ENCODE results near the gene KIFC3. TPM values are rescaled to one million over a fixed set of nuclear protein-coding genes. Genes with fewer than 3 reads are reported as not detected.
A peak's percentile ranks its signal among the peaks of the same experiment; 100 is the strongest.

Gene KIFC3
- total RNA-seq, 4 donors from 2014 or later, result 28.2 to 76.8 (median 46.6) TPM

DNA sequence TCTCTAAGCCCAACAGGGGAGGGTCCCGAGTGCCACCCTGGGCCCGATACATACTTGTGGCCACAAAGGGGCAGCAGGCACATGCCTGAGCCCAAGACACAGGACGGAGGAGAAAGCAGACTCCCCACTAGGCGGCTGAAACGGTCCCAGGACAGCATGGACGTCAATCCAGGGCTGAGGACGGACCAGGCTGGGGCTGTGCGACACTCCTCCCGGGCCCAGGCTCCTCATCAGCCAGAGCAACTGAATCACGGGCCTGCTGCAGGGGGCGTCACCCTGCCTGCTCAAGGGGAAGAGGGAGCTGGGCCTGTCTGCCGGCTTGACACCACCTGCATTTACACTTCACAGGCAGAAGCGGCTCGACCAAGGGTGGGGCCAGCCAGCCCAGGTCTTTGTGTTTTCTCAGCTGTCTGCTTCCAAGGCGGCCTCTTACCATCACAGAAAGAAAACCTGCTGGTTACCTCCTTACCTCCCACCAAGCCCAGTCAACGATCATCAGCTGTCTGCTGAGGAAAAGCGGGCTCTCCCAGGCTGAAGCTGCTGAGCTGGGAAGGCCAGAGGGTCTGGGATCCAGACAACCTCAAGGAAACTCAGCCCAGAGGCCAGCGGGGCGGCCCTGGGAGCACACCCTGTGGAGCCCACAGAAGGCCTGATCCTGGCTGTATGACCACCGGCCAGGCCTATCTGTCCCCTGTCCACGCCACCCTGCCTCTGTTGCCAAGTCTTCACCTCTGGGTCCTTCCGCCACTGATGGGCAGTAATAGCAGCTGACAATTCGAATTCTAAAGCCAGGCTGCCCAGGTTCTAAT lies 26.4 kb downstream of the KIFC3 start:
- TF ChIP-seq POLR2AphosphoS5 (IDR thresholded peaks at IDR 0.05) (no peak), CTCF (IDR thresholded peaks at IDR 0.05) (peak in 1 of 3 experiments; percentile 4)
- H3K4me3 ChIP-seq, result no peak overlapping the region
- WGBS, result 80% methylated on average over 11 of the region's 23 CpGs
- no peak for DNase-seq (ENCODE audit: extremely low spot score)
- no peaks in the 10 kb centered on the region for H3K9me3 ChIP-seq
- no peak overlapping the region for H3K27ac ChIP-seq (replicated peaks in 1 of 4)
- intact Hi-C loops (cut with DNase I), result no loop called here
- H3K36me3 ChIP-seq, result peaks cover 5 to 62% (median 52%) of the 10 kb centered on the region in 4 donors
- no peaks in the 10 kb centered on the region for H3K27me3 ChIP-seq
- peaks cover 0 to 5% (median 0%) of the 10 kb centered on the region in 4 donors for H3K4me1 ChIP-seq

GRCh38 chr16:57774705-57775285 lies 27.5 kb downstream of the KIFC3 start:
- 92% methylated on average over 8 of the region's 12 CpGs for WGBS
- TF ChIP-seq POLR2A (IDR thresholded peaks at IDR 0.05; ENCODE audit: low read depth) (no peak), EP300 (IDR thresholded peaks at IDR 0.05) (no peak), CTCF (IDR thresholded peaks at IDR 0.05) (no peak), POLR2AphosphoS5 (IDR thresholded peaks at IDR 0.05) (no peak)
- DNase-seq (ENCODE audit: extremely low spot score), result no peak
- peaks cover 13 to 72% (median 61%) of the 10 kb centered on the region in 4 donors for H3K36me3 ChIP-seq
- no peaks in the 10 kb centered on the region for H3K27me3 ChIP-seq
- H3K4me1 ChIP-seq, result peaks cover 0 to 5% (median 0%) of the 10 kb centered on the region in 4 donors
- intact Hi-C loops (cut with DNase I), result no loop called here
- H3K4me3 ChIP-seq, result no peak overlapping the region
- H3K27ac ChIP-seq (replicated peaks in 1 of 4), result no peak overlapping the region
- H3K9me3 ChIP-seq, result no peaks in the 10 kb centered on the region

DNA sequence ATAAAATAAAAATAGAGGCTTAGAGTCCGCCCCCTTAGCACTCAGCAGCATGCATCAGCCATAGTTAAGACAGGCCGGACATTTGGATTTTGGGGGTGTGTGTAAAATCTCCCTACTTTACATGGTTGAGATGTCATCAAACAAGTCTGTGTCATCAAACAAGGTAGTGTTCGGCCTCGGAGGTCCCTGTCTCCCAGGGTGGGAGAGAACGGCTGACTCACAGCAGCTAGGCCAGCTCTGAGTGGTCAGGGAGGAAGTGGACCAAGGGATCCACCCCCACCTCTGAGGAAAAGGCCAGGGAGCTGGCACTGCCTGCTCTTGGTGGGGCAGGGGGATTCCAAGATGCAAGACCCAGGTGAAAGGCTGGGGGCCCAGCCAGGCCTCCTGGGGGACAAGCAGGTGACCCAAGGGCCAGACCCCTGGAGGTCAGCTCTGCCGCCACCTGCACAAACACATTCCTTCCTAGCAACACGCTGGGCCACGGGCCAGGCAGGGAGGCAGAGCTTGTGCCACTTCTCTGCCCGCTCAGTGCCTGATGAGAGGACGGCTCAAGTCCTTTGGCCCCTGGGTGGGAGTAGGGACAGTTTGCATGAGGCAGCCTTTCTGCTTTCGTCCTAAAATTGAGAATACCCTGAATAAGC lies 28.5 kb downstream of the KIFC3 start:
- H3K4me1 ChIP-seq, result peaks cover 0 to 5% (median 0%) of the 10 kb centered on the region in 4 donors
- H3K4me3 ChIP-seq, result no peak overlapping the region
- intact Hi-C loops (cut with DNase I), result no loop called here
- peaks cover 23 to 82% (median 61%) of the 10 kb centered on the region in 4 donors for H3K36me3 ChIP-seq
- H3K9me3 ChIP-seq, result no peaks in the 10 kb centered on the region
- no peak for TF ChIP-seq EP300 (IDR thresholded peaks at IDR 0.05)
- TF ChIP-seq POLR2A (IDR thresholded peaks at IDR 0.05; ENCODE audit: low read depth), result no peak
- TF ChIP-seq CTCF (IDR thresholded peaks at IDR 0.05), result no peak
- TF ChIP-seq POLR2AphosphoS5 (IDR thresholded peaks at IDR 0.05), result no peak
- no peak overlapping the region for H3K27ac ChIP-seq (replicated peaks in 1 of 4)
- no peaks in the 10 kb centered on the region for H3K27me3 ChIP-seq
- DNase-seq (ENCODE audit: extremely low spot score), result no peak
- 82% methylated on average over 8 of the region's 11 CpGs for WGBS

GRCh38 chr16:57773019-57773418 lies 29.3 kb downstream of the KIFC3 start:
- H3K4me3 ChIP-seq, result no peak overlapping the region
- peaks cover 0 to 5% (median 0%) of the 10 kb centered on the region in 4 donors for H3K4me1 ChIP-seq
- peaks cover 26 to 85% (median 64%) of the 10 kb centered on the region in 4 donors for H3K36me3 ChIP-seq
- WGBS, result 82% methylated on average over 11 of the region's 11 CpGs
- no peaks in the 10 kb centered on the region for H3K27me3 ChIP-seq
- H3K27ac ChIP-seq (replicated peaks in 1 of 4), result no peak overlapping the region
- no peaks in the 10 kb centered on the region for H3K9me3 ChIP-seq
- TF ChIP-seq POLR2A (IDR thresholded peaks at IDR 0.05; ENCODE audit: low read depth) (no peak), EP300 (IDR thresholded peaks at IDR 0.05) (no peak), CTCF (IDR thresholded peaks at IDR 0.05) (no peak), POLR2AphosphoS5 (IDR thresholded peaks at IDR 0.05) (no peak)
- no peak for DNase-seq (ENCODE audit: extremely low spot score)
- intact Hi-C loops (cut with DNase I), result no loop called here
